Adrenal gland (tissue), 5 donors: Measurements from ENCODE around the gene LRRC41.

Experiments
- CTCF ChIP-seq, 6 experiments: fragments of 450-650 bp in 4 of 6; fragments of 200-600 bp in 2 of 6; sonication (generic) in 1 of 6; IDR thresholded peaks; 1 replicate in 5 of 6; 2 replicates in 1 of 6; pipeline versions ENCODE4 v1.5.1 to v1.8.0; 2016 to 2021; ENCODE audit warnings: antibody characterized with exemption in 6 of 6, mild to moderate bottlenecking in 2 of 6, moderate library complexity in 1 of 6
- POLR2A ChIP-seq, 2 donors: fragments of 450-650 bp; IDR thresholded peaks; one replicate each; pipeline ENCODE4 v1.6.1; 2017; ENCODE audit warnings: antibody characterized with exemption in 2 of 2, mild to moderate bottlenecking in 2 of 2, moderate library complexity in 1 of 2
- donor health status: DM: no; HTN: no; CAD: no.

DNA sequence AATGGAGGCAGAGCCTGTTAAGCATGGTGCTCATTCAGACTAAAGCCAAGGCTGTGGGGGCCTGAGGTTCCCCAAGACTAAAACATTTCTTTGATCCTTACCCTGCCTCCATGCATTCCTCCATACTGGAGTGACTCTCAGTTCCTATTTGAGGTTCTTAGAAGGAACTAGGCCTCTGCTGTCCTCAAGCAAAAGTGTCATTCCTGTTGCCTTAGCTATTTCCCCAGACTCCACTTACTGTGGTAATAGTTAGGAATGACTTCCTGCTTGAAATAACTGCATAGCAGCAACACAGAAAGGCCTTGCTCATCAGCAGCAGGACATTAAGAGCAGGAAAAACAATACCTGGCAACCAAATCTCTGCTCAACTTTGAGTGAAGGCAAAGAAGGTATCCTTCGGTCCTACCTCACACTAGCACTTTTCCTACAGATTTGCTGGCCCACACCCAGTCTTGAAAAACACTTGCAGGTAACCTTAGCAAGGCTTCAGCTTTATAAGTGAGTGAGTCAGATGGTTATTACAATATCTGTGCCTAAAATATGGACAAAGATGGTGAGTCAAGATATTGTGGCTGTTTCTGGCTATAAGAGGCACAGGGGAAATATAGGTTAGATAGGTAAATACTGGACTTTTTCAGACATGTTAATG lies 14.8 kb downstream of the LRRC41 start:
- TF ChIP-seq CTCF (IDR thresholded peaks at IDR 0.05) (no peak), POLR2A (IDR thresholded peaks at IDR 0.05) (no peak)
